OCI-LY3 (cell line): ENCODE measurements around the gene BIRC6.

Experiments
- H2AFZ ChIP-seq: fragments of 200-600, 300-600 bp; shearing (Covaris generic); 2 replicates; pipeline ENCODE4 v1.6.0; 2014; ENCODE audit warnings: antibody characterized with exemption, low read depth, low read length
- H3K27ac ChIP-seq: fragments of 200-600, 300-600 bp; sonication (generic); 2 replicates; pipeline ENCODE4 v1.5.1; 2014; ENCODE audit warnings: mild to moderate bottlenecking, low read length, moderate library complexity, mixed read lengths
- H3K27me3 ChIP-seq: fragments of 200-600, 300-600 bp; sonication (generic); 2 replicates; pipeline ENCODE4 v1.6.1; 2014; ENCODE audit warnings: low read depth, low read length, mixed read lengths
- H3K36me3 ChIP-seq: fragments of 200-600, 300-600 bp; sonication (generic); replicated peaks from 2 replicates; pipeline ENCODE3; 2014; ENCODE audit warnings: low read depth, low read length, mixed read lengths
- H3K4me1 ChIP-seq: fragments of 300-600, 200-600 bp; sonication (generic); 2 replicates; pipeline ENCODE4 v1.6.1; 2014; ENCODE audit warnings: low read length, mixed read lengths
- H3K4me2 ChIP-seq: fragments of 200-600, 300-600 bp; sonication (generic); 2 replicates; pipeline ENCODE4 v1.6.1; 2014; ENCODE audit warnings: low read length, mixed read lengths
- H3K4me3 ChIP-seq: fragments of 300-600, 200-600 bp; sonication (generic); 2 replicates; pipeline ENCODE4 v1.5.1; 2014; ENCODE audit warnings: antibody characterized with exemption, mild to moderate bottlenecking, low read length, moderate library complexity
- H3K79me2 ChIP-seq: fragments of 300-600, 200-600 bp; shearing (Covaris generic); 2 replicates; pipeline ENCODE4 v1.6.1; 2014; ENCODE audit warnings: mild to moderate bottlenecking, low read length, mixed read lengths
- H3K9ac ChIP-seq: fragments of 300-600, 200-600 bp; shearing (Covaris generic); 2 replicates; pipeline ENCODE4 v1.6.0; 2014; ENCODE audit warnings: mild to moderate bottlenecking, low read length, moderate library complexity
- H3K9me3 ChIP-seq: fragments of 200-600, 300-600 bp; shearing (Covaris generic); 2 replicates; pipeline ENCODE4 v1.6.1; 2014; ENCODE audit warnings: low read length, mixed read lengths; ENCODE audit not compliant: insufficient read depth
- H4K20me1 ChIP-seq: fragments of 200-600, 300-600 bp; sonication (generic); 2 replicates; pipeline ENCODE4 v1.6.1; 2016; ENCODE audit warnings: low read length, mixed read lengths; ENCODE audit not compliant: insufficient read depth
- EZH2phosphoT487 ChIP-seq: fragments of 200-600 bp; shearing (Covaris generic); IDR thresholded peaks from 2 replicates; pipeline ENCODE4 v1.6.1; 2018; ENCODE audit warnings: antibody characterized with exemption, mixed run types, low read depth
- TF ChIP-seq, protein P1 (sequence below): fragments of 200-600, 300-600 bp; sonication (generic); IDR thresholded peaks from 2 replicates; pipeline ENCODE4 v1.5.1; 2014; ENCODE audit warnings: antibody characterized with exemption, low read length, low read depth

The BIRC6 gene

DNA sequence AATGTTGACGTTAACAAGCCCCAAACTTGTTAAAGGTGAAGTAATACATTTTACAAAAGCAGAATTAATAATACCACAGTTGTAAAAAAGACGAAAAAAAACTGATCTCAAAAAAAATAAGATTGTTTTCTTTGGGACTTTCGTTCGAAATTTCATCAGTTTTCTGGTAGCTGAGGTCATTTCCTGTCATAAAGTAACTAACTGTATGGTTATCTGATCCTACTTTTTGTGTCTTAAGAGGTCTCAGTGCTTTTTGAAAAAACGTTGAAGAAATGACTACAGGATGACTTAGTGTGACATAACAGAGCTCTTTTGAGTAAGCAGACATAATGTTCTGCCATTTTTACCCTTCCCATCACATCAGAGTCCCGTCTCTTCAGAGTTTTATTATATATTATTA lies 79.3 kb downstream of the BIRC6 start:
- Histone ChIP-seq H3K9me3 (no peaks in the 10 kb centered on the region), H3K4me3 (no peak overlapping the region), H3K9ac (no peak overlapping the region), H2AFZ (no peak overlapping the region), H3K4me1 (no peaks in the 10 kb centered on the region), H3K27me3 (no peaks in the 10 kb centered on the region), H4K20me1 (0 out of 2 replicates have a peak, but pooled peaks cover 4% of the 10 kb centered on the region), H3K36me3 (peaks cover 46% of the 10 kb centered on the region), H3K79me2 (peaks cover 24% of the 10 kb centered on the region), H3K27ac (no peak overlapping the region), H3K4me2 (no peak overlapping the region)
- TF ChIP-seq, protein P1, sequence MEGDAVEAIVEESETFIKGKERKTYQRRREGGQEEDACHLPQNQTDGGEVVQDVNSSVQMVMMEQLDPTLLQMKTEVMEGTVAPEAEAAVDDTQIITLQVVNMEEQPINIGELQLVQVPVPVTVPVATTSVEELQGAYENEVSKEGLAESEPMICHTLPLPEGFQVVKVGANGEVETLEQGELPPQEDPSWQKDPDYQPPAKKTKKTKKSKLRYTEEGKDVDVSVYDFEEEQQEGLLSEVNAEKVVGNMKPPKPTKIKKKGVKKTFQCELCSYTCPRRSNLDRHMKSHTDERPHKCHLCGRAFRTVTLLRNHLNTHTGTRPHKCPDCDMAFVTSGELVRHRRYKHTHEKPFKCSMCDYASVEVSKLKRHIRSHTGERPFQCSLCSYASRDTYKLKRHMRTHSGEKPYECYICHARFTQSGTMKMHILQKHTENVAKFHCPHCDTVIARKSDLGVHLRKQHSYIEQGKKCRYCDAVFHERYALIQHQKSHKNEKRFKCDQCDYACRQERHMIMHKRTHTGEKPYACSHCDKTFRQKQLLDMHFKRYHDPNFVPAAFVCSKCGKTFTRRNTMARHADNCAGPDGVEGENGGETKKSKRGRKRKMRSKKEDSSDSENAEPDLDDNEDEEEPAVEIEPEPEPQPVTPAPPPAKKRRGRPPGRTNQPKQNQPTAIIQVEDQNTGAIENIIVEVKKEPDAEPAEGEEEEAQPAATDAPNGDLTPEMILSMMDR, result no peak
- no peak for TF ChIP-seq EZH2phosphoT487

DNA sequence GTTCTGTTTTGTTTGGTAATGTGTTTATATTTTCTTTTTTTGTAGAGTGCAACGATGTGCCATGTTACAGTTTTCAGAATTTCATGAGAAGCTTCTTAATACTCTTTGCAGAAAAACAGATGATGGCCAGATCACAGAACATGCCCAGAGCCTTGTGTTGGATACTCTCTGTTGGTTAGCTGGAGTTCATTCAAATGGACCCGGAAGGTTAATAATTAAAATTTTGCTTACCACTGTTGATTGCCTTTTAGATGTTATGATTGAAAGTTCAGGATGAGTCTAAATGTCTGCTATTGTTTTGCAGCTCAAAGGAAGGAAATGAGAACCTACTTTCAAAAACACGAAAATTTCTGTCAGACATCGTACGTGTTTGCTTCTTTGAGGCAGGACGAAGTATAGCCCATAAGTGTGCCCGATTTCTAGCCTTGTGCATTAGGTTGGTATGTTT lies 85.2 kb downstream of the BIRC6 start:
- Histone ChIP-seq H3K27ac (no peak overlapping the region), H3K27me3 (no peaks in the 10 kb centered on the region), H3K79me2 (no peaks in the 10 kb centered on the region), H3K4me3 (no peak overlapping the region), H3K36me3 (peaks cover 62% of the 10 kb centered on the region), H3K4me2 (no peak overlapping the region), H3K9ac (no peak overlapping the region), H2AFZ (no peak overlapping the region), H3K4me1 (no peaks in the 10 kb centered on the region), H3K9me3 (no peaks in the 10 kb centered on the region), H4K20me1 (no peaks in the 10 kb centered on the region)
- TF ChIP-seq EZH2phosphoT487, result no peak
- TF ChIP-seq, protein P1, result no peak

DNA sequence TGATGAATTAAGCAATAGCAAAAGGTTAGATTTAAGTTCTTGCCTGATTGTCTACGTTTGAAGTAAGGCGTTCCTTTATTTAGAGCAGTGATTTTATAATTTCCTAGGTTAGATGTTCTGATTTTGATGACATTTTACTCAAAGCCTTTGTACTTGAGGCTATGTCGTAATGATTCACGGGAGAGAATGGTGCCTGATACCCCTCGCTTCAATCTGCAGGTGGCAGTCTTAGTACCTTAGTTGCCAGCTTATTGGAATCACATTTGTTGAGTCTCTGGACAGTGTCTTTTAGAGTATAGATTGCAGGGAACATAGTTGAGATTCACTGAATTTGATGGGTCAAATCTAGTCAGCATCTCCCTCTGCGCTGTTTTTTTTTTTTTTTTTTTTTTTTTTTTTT lies 89.5 kb downstream of the BIRC6 start:
- no peak overlapping the region for H3K4me2 ChIP-seq
- no peak for TF ChIP-seq EZH2phosphoT487
- TF ChIP-seq, protein P1, result no peak
- H3K4me1 ChIP-seq, result no peaks in the 10 kb centered on the region
- no peak overlapping the region for H2AFZ ChIP-seq
- no peaks in the 10 kb centered on the region for H3K9me3 ChIP-seq
- no peak overlapping the region for H3K9ac ChIP-seq
- peaks cover 4% of the 10 kb centered on the region; the same call in 1 of the 2 replicates for H4K20me1 ChIP-seq
- H3K4me3 ChIP-seq, result no peak overlapping the region
- no peaks in the 10 kb centered on the region for H3K79me2 ChIP-seq
- H3K27me3 ChIP-seq, result no peaks in the 10 kb centered on the region
- no peak overlapping the region for H3K27ac ChIP-seq
- H3K36me3 ChIP-seq, result peaks cover 56% of the 10 kb centered on the region

DNA sequence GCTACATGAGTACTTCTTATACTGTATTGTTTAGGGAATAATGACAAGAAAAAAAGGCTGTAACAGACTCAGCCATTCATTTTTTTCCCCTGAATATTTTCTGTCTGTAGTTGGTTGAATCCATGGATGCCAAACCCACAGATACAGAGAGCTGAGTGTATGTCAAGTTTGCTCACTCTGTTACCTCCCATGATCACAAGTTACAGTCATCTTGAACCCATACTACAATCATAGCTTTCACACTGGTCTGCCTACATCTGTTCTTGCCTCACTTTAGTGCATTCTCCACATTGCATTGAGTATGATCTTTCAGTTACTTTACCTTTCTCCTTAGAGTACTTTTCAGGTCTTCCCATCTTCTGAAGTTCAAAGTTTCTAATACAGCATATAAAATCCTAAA lies 94.0 kb downstream of the BIRC6 start:
- no peaks in the 10 kb centered on the region for H3K27me3 ChIP-seq

More for the DNA sequence above, 94.0 kb downstream of the BIRC6 start:
- Histone ChIP-seq H2AFZ (no peak overlapping the region), H3K27ac (no peak overlapping the region), H3K9me3 (no peaks in the 10 kb centered on the region), H3K9ac (no peak overlapping the region), H3K4me1 (peaks cover 13% of the 10 kb centered on the region), H3K4me3 (no peak overlapping the region), H3K79me2 (no peaks in the 10 kb centered on the region), H3K4me2 (no peak overlapping the region), H3K36me3 (peaks cover 16% of the 10 kb centered on the region), H4K20me1 (peaks cover 16% of the 10 kb centered on the region)
- TF ChIP-seq EZH2phosphoT487, result no peak
- TF ChIP-seq, protein P1, result no peak
